H1 (cell line): ENCODE data around the gene HABP4. TPM values are rescaled to one million over a fixed set of nuclear protein-coding genes. Genes with fewer than 3 reads are reported as not detected.

ENCODE experiments used
- CTCF ChIA-PET: fragments of 300-600 bp; sonication (Branson Sonifier 250); formaldehyde crosslinking; loops from one replicate; lab custom pipeline; 2021; ENCODE audit not compliant: partially characterized antibody; lab: Charles Lee
- POLR2A ChIA-PET: fragments of 300-600 bp; sonication (Branson Sonifier 250); formaldehyde crosslinking; loops from one replicate; lab custom pipeline; 2021; ENCODE audit warnings: inconsistent platforms; ENCODE audit not compliant: partially characterized antibody; lab: Charles Lee
- DNase-seq, 2 experiments: peaks; one replicate each; pipeline versions ENCODE4 v3.0.0 to v3.0.0-alpha.2; 2010 to 2022; ENCODE audit warnings: low spot score in 2 of 2, low read depth in 1 of 2, mixed read lengths in 1 of 2
- FAIRE-seq: peaks from 2 replicates; lab custom pipeline; 2011; peaks lifted over from hg19 to GRCh38; lab: Jason Lieb, UNC
- H2AFZ ChIP-seq: 2 replicates; pipeline ENCODE4 v1.8.1; 2012; ENCODE audit warnings: low read length, inconsistent platforms
- H2AK5ac ChIP-seq: 2 replicates; pipeline ENCODE4 v1.6.1; 2013; ENCODE audit warnings: low read depth, low read length
- H2BK120ac ChIP-seq: replicated peaks from 2 replicates; pipeline ENCODE3; 2013; ENCODE audit warnings: low read depth, low read length, inconsistent platforms
- H2BK12ac ChIP-seq: 2 replicates; pipeline ENCODE4 v1.6.1; 2013; ENCODE audit warnings: low read depth, low read length
- H2BK15ac ChIP-seq: 2 replicates; pipeline ENCODE4 v1.6.1; 2013; ENCODE audit warnings: low read length
- H2BK20ac ChIP-seq: 2 replicates; pipeline ENCODE4 v1.6.1; 2013; ENCODE audit warnings: low read length
- H2BK5ac ChIP-seq: 2 replicates; pipeline ENCODE4 v1.6.1; 2013; ENCODE audit warnings: low read depth, low read length
- H3K14ac ChIP-seq: 2 replicates; pipeline ENCODE4 v1.6.1; 2013; ENCODE audit warnings: inconsistent platforms; ENCODE audit not compliant: insufficient read length
- H3K18ac ChIP-seq: 2 replicates; pipeline ENCODE4 v1.6.1; 2013; ENCODE audit warnings: low read length; ENCODE audit errors: extremely low read depth
- H3K23ac ChIP-seq: 2 replicates; pipeline ENCODE4 v1.6.1; 2013; ENCODE audit warnings: inconsistent platforms; ENCODE audit not compliant: insufficient read length
- H3K23me2 ChIP-seq: 2 replicates; pipeline ENCODE4 v1.6.1; 2013; ENCODE audit warnings: low read depth, low read length
- H3K27ac ChIP-seq: 2 replicates; pipeline ENCODE4 v1.6.1; 2011; ENCODE audit warnings: low read depth, low read length, inconsistent platforms
- H3K27me3 ChIP-seq, 4 experiments: replicated peaks in 1 of 4; 1 replicate in 1 of 4; 2 replicates in 3 of 4; pipeline versions ENCODE4 v1.6.1 to v1.8.1; 2011 to 2013; ENCODE audit warnings: low read length in 3 of 4, mild to moderate bottlenecking in 3 of 4, inconsistent platforms in 2 of 4, mixed read lengths in 2 of 4, moderate library complexity in 1 of 4; ENCODE audit not compliant: control insufficient read depth in 3 of 4, insufficient read depth in 3 of 4; ENCODE audit errors: extremely low read depth in 1 of 4
- H3K36me3 ChIP-seq, 4 experiments: 2 replicates each; pipeline versions ENCODE4 v1.6.1 to v1.8.1; 2011 to 2013; ENCODE audit warnings: mild to moderate bottlenecking in 4 of 4, low read length in 3 of 4, moderate library complexity in 2 of 4, control low read depth in 1 of 4, inconsistent platforms in 1 of 4; ENCODE audit not compliant: insufficient read depth in 4 of 4, control insufficient read depth in 2 of 4
- H3K4ac ChIP-seq: replicated peaks from 2 replicates; pipeline ENCODE3; 2013; ENCODE audit warnings: low read length, low read depth, mixed read lengths, inconsistent platforms; ENCODE audit not compliant: insufficient read length
- H3K4me1 ChIP-seq, 4 experiments: replicated peaks in 1 of 4; 1 replicate in 1 of 4; 2 replicates in 3 of 4; pipeline versions ENCODE4 v1.6.1 to v1.8.1; 2011 to 2013; ENCODE audit warnings: low read length in 3 of 4, inconsistent platforms in 2 of 4, mixed read lengths in 1 of 4; ENCODE audit not compliant: insufficient read depth in 4 of 4, control insufficient read depth in 3 of 4
- H3K4me2 ChIP-seq, 2 experiments: 2 replicates each; pipeline versions ENCODE4 v1.6.1 to v1.8.1; 2011 to 2013; ENCODE audit warnings: low read depth in 2 of 2, low read length in 2 of 2, control low read depth in 1 of 2, inconsistent platforms in 1 of 2, mild to moderate bottlenecking in 1 of 2; ENCODE audit not compliant: insufficient read depth in 1 of 2
- H3K4me3 ChIP-seq, 4 experiments: fragments of 200-600, 300-600 bp in 1 of 4; sonication (generic), shearing (Covaris generic), sonication (Bioruptor Twin) in 1 of 4; 2 replicates each; pipeline versions ENCODE4 v1.5.1 to v1.8.1; 2011 to 2016; ENCODE audit warnings: low read length in 4 of 4, low read depth in 3 of 4, control low read depth in 2 of 4, inconsistent platforms in 2 of 4, mild to moderate bottlenecking in 2 of 4, mixed read lengths in 1 of 4, moderate library complexity in 1 of 4; ENCODE audit not compliant: insufficient read depth in 2 of 4; ENCODE audit errors: extremely low read depth in 1 of 4
- H3K56ac ChIP-seq: replicated peaks from 2 replicates; pipeline ENCODE3; 2013; ENCODE audit warnings: low read depth, mild to moderate bottlenecking, mixed read lengths, low read length, inconsistent platforms; ENCODE audit not compliant: insufficient read length
- H3K79me1 ChIP-seq: 2 replicates; pipeline ENCODE4 v1.6.1; 2013; ENCODE audit warnings: low read depth, low read length, control low read depth
- H3K79me2 ChIP-seq, 2 experiments: 2 replicates each; pipeline versions ENCODE4 v1.6.1 to v1.8.1; 2012 to 2013; ENCODE audit warnings: low read length in 2 of 2, mild to moderate bottlenecking in 2 of 2, inconsistent platforms in 1 of 2; ENCODE audit not compliant: insufficient read depth in 2 of 2, control insufficient read depth in 1 of 2
- H3K9ac ChIP-seq, 4 experiments: replicated peaks in 1 of 4; 1 replicate in 1 of 4; 2 replicates in 3 of 4; pipeline versions ENCODE4 v1.6.1 to v1.8.1; 2011 to 2013; ENCODE audit warnings: low read depth in 3 of 4, low read length in 3 of 4, control low read depth in 2 of 4, mild to moderate bottlenecking in 2 of 4, moderate library complexity in 2 of 4, inconsistent platforms in 1 of 4; ENCODE audit errors: extremely low read depth in 1 of 4
- H3K9me3 ChIP-seq, 2 experiments: 2 replicates each; pipeline versions ENCODE4 v1.6.1 to v1.8.1; 2012 to 2013; ENCODE audit warnings: mild to moderate bottlenecking in 2 of 2, moderate library complexity in 2 of 2, control low read depth in 1 of 2, inconsistent platforms in 1 of 2, low read depth in 1 of 2, low read length in 1 of 2, mixed read lengths in 1 of 2; ENCODE audit not compliant: insufficient read depth in 2 of 2
- H4K20me1 ChIP-seq, 2 experiments: replicated peaks in 1 of 2; 2 replicates each; pipeline versions ENCODE3 to v1.8.1; 2011 to 2013; ENCODE audit warnings: inconsistent platforms in 2 of 2, low read length in 2 of 2, mild to moderate bottlenecking in 1 of 2; ENCODE audit not compliant: insufficient read depth in 2 of 2, control insufficient read depth in 1 of 2
- H4K5ac ChIP-seq: 2 replicates; pipeline ENCODE4 v1.6.1; 2013; ENCODE audit warnings: low read length, low read depth, mixed read lengths, inconsistent platforms; ENCODE audit not compliant: insufficient read length
- H4K8ac ChIP-seq: 2 replicates; pipeline ENCODE4 v1.8.0; 2013; ENCODE audit warnings: mild to moderate bottlenecking, moderate library complexity, low read length, inconsistent platforms; ENCODE audit not compliant: insufficient read depth; ENCODE audit errors: extremely low read depth
- H4K91ac ChIP-seq: replicated peaks from 2 replicates; pipeline ENCODE3; 2013; ENCODE audit warnings: low read length, mixed read lengths, inconsistent platforms; ENCODE audit not compliant: insufficient read length
- ATF3 ChIP-seq: IDR thresholded peaks from 2 replicates; pipeline ENCODE4 v1.6.1; 2011; ENCODE audit warnings: low read depth, mild to moderate bottlenecking, low read length; ENCODE audit not compliant: insufficient read depth
- BRCA1 ChIP-seq: IDR thresholded peaks from 2 replicates; pipeline ENCODE4 v1.6.1; 2012; ENCODE audit warnings: low read depth, low read length, improper control_type of control experiment
- CBX5 ChIP-seq: fragments of 300-800, 300-1000 bp; sonication (generic); IDR thresholded peaks from 2 replicates; pipeline ENCODE4 v1.7.1; 2016; ENCODE audit warnings: antibody characterized with exemption, low read length, low read depth
- CREB1 ChIP-seq: IDR thresholded peaks from 2 replicates; pipeline ENCODE4 v1.6.1; 2012; ENCODE audit warnings: inconsistent platforms
- EGR1 ChIP-seq: IDR thresholded peaks from 2 replicates; pipeline ENCODE4 v1.6.1; 2011; ENCODE audit warnings: low read depth, low read length, borderline replicate concordance
- EZH2 ChIP-seq: fragments of 200-600 bp; sonication (generic); IDR thresholded peaks from 2 replicates; pipeline ENCODE4 v1.7.1; 2012; ENCODE audit warnings: low read depth, mild to moderate bottlenecking, moderate library complexity, low read length, inconsistent platforms; ENCODE audit not compliant: severe bottlenecking
- GABPA ChIP-seq: IDR thresholded peaks from 2 replicates; pipeline ENCODE4 v1.6.1; 2011; ENCODE audit warnings: mild to moderate bottlenecking, low read length, moderate library complexity, borderline replicate concordance; ENCODE audit not compliant: insufficient read depth
- MAFK ChIP-seq: IDR thresholded peaks from 2 replicates; pipeline ENCODE4 v1.6.1; 2012; ENCODE audit warnings: low read depth, mild to moderate bottlenecking, improper control_type of control experiment, low read length
- POLR2A ChIP-seq, 2 experiments: IDR thresholded peaks; 1 replicate in 1 of 2; 2 replicates in 1 of 2; pipeline ENCODE4 v1.6.1; 2011; ENCODE audit warnings: low read depth in 2 of 2, low read length in 2 of 2, mild to moderate bottlenecking in 2 of 2; ENCODE audit errors: control extremely low read depth in 1 of 2
- POU5F1 ChIP-seq: IDR thresholded peaks from 2 replicates; pipeline ENCODE4 v1.6.1; 2011; ENCODE audit warnings: low read depth, mild to moderate bottlenecking, low read length, moderate library complexity
- SIN3A ChIP-seq, 2 experiments: IDR thresholded peaks in 1 of 2; conservative IDR thresholded peaks in 1 of 2; 2 replicates each; pipeline ENCODE4 v1.6.1; 2011 to 2012; ENCODE audit warnings: low read length in 2 of 2, improper control_type of control experiment in 1 of 2, low read depth in 1 of 2, mild to moderate bottlenecking in 1 of 2
- SP4 ChIP-seq: IDR thresholded peaks from 2 replicates; pipeline ENCODE4 v1.6.1; 2012; ENCODE audit warnings: low read length, inconsistent platforms
- TBP ChIP-seq: IDR thresholded peaks from 2 replicates; pipeline ENCODE4 v1.6.1; 2011; ENCODE audit warnings: low read depth, low read length, improper control_type of control experiment
- YY1 ChIP-seq: IDR thresholded peaks from 2 replicates; pipeline ENCODE4 v1.6.1; 2011; ENCODE audit warnings: low read depth, mild to moderate bottlenecking, low read length
- WGBS, 2 experiments: shearing (Covaris generic) in 1 of 2; methylation state at CpG; one replicate each; pipeline versions ENCODE4 v1.1.6 to v1.1.7; 2013 to 2015; ENCODE audit warnings: low lambda C conversion rate in 2 of 2, mixed read lengths in 2 of 2, inconsistent platforms in 1 of 2, low coverage in 1 of 2, missing lambda C conversion rate in 1 of 2; ENCODE audit not compliant: insufficient replicate concordance in 2 of 2, insufficient coverage in 1 of 2, insufficient read length in 1 of 2; ENCODE audit errors: extremely low coverage in 1 of 2, missing lambda C conversion rate in 1 of 2; 5-methylcytosine and 5-hydroxymethylcytosine counted together
- polyA plus RNA-seq, 7 experiments: library from polyadenylated mRNA; depleted of rRNA in 3 of 7; stranded (reverse) in 5 of 7; unstranded in 2 of 7; fragments of >200 nt in 5 of 7; fragments of 200-250 nt in 2 of 7; gene quantifications; 1 replicate in 5 of 7; 2 replicates in 1 of 7; 4 replicates in 1 of 7; pipeline versions ENCODE4 v1.2.1 to v1.2.3, GENCODE V29; 2011 to 2013; ENCODE audit warnings: missing spikeins in 2 of 7, mixed read lengths in 2 of 7
- total RNA-seq: library from RNA; stranded (reverse); fragmentation: NEBNext Ultra II Directional; extraction: Animal tissue kit (Norgen Biotek cat#: 25700); gene quantifications from 2 replicates; pipeline ENCODE4 v1.2.1, GENCODE V29; 2021
- TF ChIP-seq, protein P1 (sequence below): IDR thresholded peaks from 2 replicates; pipeline ENCODE4 v1.6.1; 2012; ENCODE audit warnings: inconsistent platforms

Gene HABP4
- total and polyA plus RNA-seq, 2 of the 8 experiments (the other 6 are each of a cell fraction or from before 2014, with no cell fraction given) = 3.3 to 11.2 TPM

DNA sequence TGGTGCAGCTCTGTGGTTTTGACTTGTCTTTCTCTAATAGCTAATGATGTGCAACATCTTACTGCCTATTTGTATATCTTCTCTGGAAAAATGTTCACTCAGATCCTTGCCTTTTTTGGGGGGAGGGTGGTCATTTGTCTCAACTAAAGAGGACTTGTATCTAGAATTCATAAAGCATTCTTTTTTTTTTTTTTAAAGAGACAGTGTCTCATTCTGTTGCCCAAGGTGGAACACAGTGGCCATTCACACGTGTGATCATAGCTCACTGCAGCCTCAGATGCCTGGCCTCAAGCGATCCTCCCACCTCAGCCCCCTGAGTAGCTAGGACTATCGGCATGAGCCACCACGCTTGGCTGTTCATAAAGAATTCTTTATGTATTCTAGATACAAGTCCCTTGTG is 33.2 kb downstream of the HABP4 start:
- Histone ChIP-seq H2AFZ (no peak overlapping the region), H3K23me2 (no peaks in the 10 kb centered on the region), H3K79me2 (no peaks in the 10 kb centered on the region), H3K27ac (no peak overlapping the region), H2BK120ac (no peak overlapping the region), H2AK5ac (no peak overlapping the region), H3K14ac (no peak overlapping the region), H3K27me3 (no peaks in the 10 kb centered on the region), H3K4ac (no peak overlapping the region), H3K23ac (no peak overlapping the region), H3K4me3 (no peak overlapping the region), H3K18ac (no peak overlapping the region), H4K20me1 (peaks cover 0 to 4% of the 10 kb centered on the region in 2 experiments), H4K8ac (no peak overlapping the region), H3K36me3 (peaks cover 0 to 17% (median 4%) of the 10 kb centered on the region in 4 experiments; a peak in 3 of 8 replicates), H4K5ac (no peak overlapping the region), H2BK5ac (no peak overlapping the region), H3K79me1 (no peaks in the 10 kb centered on the region), H2BK12ac (no peak overlapping the region), H3K56ac (no peak overlapping the region), H2BK20ac (no peak overlapping the region), H3K9ac (no peak overlapping the region), H4K91ac (no peak overlapping the region), H3K9me3 (no peaks in the 10 kb centered on the region), H3K4me1 (no peaks in the 10 kb centered on the region), H2BK15ac (no peak overlapping the region), H3K4me2 (no peak overlapping the region)
- FAIRE-seq (no peak), DNase-seq (no peak)
- no peak for TF ChIP-seq CBX5
- TF ChIP-seq MAFK = no peak
- no peak for TF ChIP-seq BRCA1
- TF ChIP-seq POU5F1 = no peak
- no peak for TF ChIP-seq GABPA
- TF ChIP-seq SIN3A (conservative IDR thresholded peaks at IDR 0.05 in 1 of 2, IDR thresholded peaks at IDR 0.05 in 1 of 2; ENCODE audit: low read depth in 1 of 2, low read length in 2 of 2) = no peak
- TF ChIP-seq EZH2 = no peak
- no peak for TF ChIP-seq CREB1
- no peak for TF ChIP-seq SP4
- no peak for TF ChIP-seq EGR1
- TF ChIP-seq, protein P1, sequence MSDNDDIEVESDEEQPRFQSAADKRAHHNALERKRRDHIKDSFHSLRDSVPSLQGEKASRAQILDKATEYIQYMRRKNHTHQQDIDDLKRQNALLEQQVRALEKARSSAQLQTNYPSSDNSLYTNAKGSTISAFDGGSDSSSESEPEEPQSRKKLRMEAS = no peak
- no peak for TF ChIP-seq POLR2A (IDR thresholded peaks at IDR 0.05; ENCODE audit: control extremely low read depth in 1 of 2, low read depth in 2 of 2, low read length in 2 of 2)
- no peak for TF ChIP-seq TBP
- no peak for TF ChIP-seq ATF3
- TF ChIP-seq YY1 = no peak
- ChIA-PET POLR2A (no interaction called here), CTCF (interaction anchor here (1.6 to 1.9 kb wide), 2 partner anchors 41 to 184 kb away, joined by 5 read pairs; no protein-coding TSS in a partner anchor)
- 90% methylated on average over 4 of the region's 4 CpGs; no CpG with 5 or more reads in 1 of the 2 experiments for WGBS, 2 experiments
